H9 (cell line): Measurements from ENCODE around the gene YES1. TPM values are rescaled to one million over a fixed set of nuclear protein-coding genes. Genes with fewer than 3 reads are reported as not detected.

Experiments
- DNase-seq: peaks from one replicate; pipeline ENCODE4 v3.0.0-alpha.2; 2017
- H2AFZ ChIP-seq: one replicate; pipeline ENCODE4 v1.6.1; 2013; ENCODE audit warnings: mild to moderate bottlenecking, low read length, control low read depth, moderate library complexity
- H2AK5ac ChIP-seq: 2 replicates; pipeline ENCODE4 v1.6.1; 2013; ENCODE audit warnings: low read length, control low read depth, mixed read lengths; ENCODE audit not compliant: insufficient read length
- H2BK120ac ChIP-seq: one replicate; pipeline ENCODE4 v1.6.1; 2013; ENCODE audit warnings: low read depth, mild to moderate bottlenecking, low read length, control low read depth, inconsistent platforms; ENCODE audit not compliant: poor library complexity, severe bottlenecking
- H2BK12ac ChIP-seq: 2 replicates; pipeline ENCODE4 v1.6.1; 2013; ENCODE audit warnings: low read length, control low read depth, mixed read lengths, low read depth; ENCODE audit not compliant: insufficient read length
- H2BK15ac ChIP-seq: 2 replicates; pipeline ENCODE4 v1.6.1; 2013; ENCODE audit warnings: low read depth, low read length, control low read depth
- H2BK20ac ChIP-seq: one replicate; pipeline ENCODE4 v1.6.1; 2013; ENCODE audit warnings: low read depth, mild to moderate bottlenecking, low read length, control low read depth, inconsistent platforms; ENCODE audit not compliant: poor library complexity, severe bottlenecking
- H2BK5ac ChIP-seq: 2 replicates; pipeline ENCODE4 v1.6.1; 2013; ENCODE audit warnings: low read length, control low read depth, mixed read lengths; ENCODE audit not compliant: insufficient read length
- H3K14ac ChIP-seq: 2 replicates; pipeline ENCODE4 v1.6.1; 2013; ENCODE audit warnings: low read length, control low read depth; ENCODE audit not compliant: insufficient read depth
- H3K18ac ChIP-seq: 2 replicates; pipeline ENCODE4 v1.6.1; 2013; ENCODE audit warnings: low read depth, mild to moderate bottlenecking, mixed read lengths, low read length, control low read depth; ENCODE audit not compliant: insufficient read length
- H3K23ac ChIP-seq: 2 replicates; pipeline ENCODE4 v1.6.1; 2013; ENCODE audit warnings: low read length, control low read depth, mixed read lengths, low read depth; ENCODE audit not compliant: insufficient read length
- H3K23me2 ChIP-seq: 2 replicates; pipeline ENCODE4 v1.6.1; 2013; ENCODE audit warnings: low read depth, mild to moderate bottlenecking, mixed read lengths, low read length, control low read depth; ENCODE audit not compliant: insufficient read length, poor library complexity, severe bottlenecking
- H3K27ac ChIP-seq: 2 replicates; pipeline ENCODE4 v1.5.1; 2013; ENCODE audit warnings: low read length, control low read depth, mixed read lengths, low read depth; ENCODE audit not compliant: insufficient read length
- H3K27me3 ChIP-seq: 2 replicates; pipeline ENCODE4 v1.6.1; 2013; ENCODE audit warnings: low read length, control low read depth, inconsistent platforms; ENCODE audit not compliant: insufficient read depth
- H3K4ac ChIP-seq: 2 replicates; pipeline ENCODE4 v1.6.1; 2013; ENCODE audit warnings: low read depth, mild to moderate bottlenecking, control low read depth, inconsistent platforms, low read length, moderate library complexity
- H3K4me1 ChIP-seq: 2 replicates; pipeline ENCODE4 v1.6.1; 2013; ENCODE audit warnings: low read length, control low read depth, inconsistent platforms; ENCODE audit not compliant: insufficient read depth
- H3K4me2 ChIP-seq: 2 replicates; pipeline ENCODE4 v1.6.1; 2013; ENCODE audit warnings: low read length, control low read depth, mixed read lengths; ENCODE audit not compliant: insufficient read length, insufficient read depth
- H3K56ac ChIP-seq: 2 replicates; pipeline ENCODE4 v1.6.1; 2013; ENCODE audit warnings: low read depth, mild to moderate bottlenecking, mixed read lengths, low read length, control low read depth; ENCODE audit not compliant: insufficient read length
- H3K79me1 ChIP-seq: 2 replicates; pipeline ENCODE4 v1.6.1; 2013; ENCODE audit warnings: low read depth, mild to moderate bottlenecking, moderate library complexity, low read length, control low read depth, inconsistent platforms; ENCODE audit not compliant: insufficient read depth, poor library complexity, severe bottlenecking
- H3K79me2 ChIP-seq: 2 replicates; pipeline ENCODE4 v1.6.1; 2013; ENCODE audit warnings: low read length, control low read depth, inconsistent platforms; ENCODE audit not compliant: insufficient read depth
- H3K9ac ChIP-seq: 2 replicates; pipeline ENCODE4 v1.6.1; 2013; ENCODE audit warnings: low read length, control low read depth, mixed read lengths; ENCODE audit not compliant: insufficient read length; ENCODE audit errors: extremely low read depth
- H3K9me3 ChIP-seq: one replicate; pipeline ENCODE4 v1.6.1; 2013; ENCODE audit warnings: low read depth, low read length, inconsistent platforms; ENCODE audit not compliant: control insufficient read depth
- H3T11ph ChIP-seq: one replicate; pipeline ENCODE4 v1.6.1; 2013; ENCODE audit warnings: mild to moderate bottlenecking, low read length, control low read depth, inconsistent platforms
- H4K20me1 ChIP-seq: one replicate; pipeline ENCODE4 v1.6.1; 2013; ENCODE audit not compliant: control insufficient read depth, insufficient read length, insufficient read depth
- H4K5ac ChIP-seq: 2 replicates; pipeline ENCODE4 v1.6.1; 2013; ENCODE audit warnings: low read depth, mild to moderate bottlenecking, mixed read lengths, low read length, control low read depth; ENCODE audit not compliant: insufficient read length
- H4K8ac ChIP-seq: replicated peaks from 2 replicates; pipeline ENCODE4 v1.6.1; 2013; ENCODE audit warnings: low read length, control low read depth, mixed read lengths, low read depth; ENCODE audit not compliant: insufficient read length
- H4K91ac ChIP-seq: 2 replicates; pipeline ENCODE4 v1.6.1; 2013; ENCODE audit warnings: low read depth, mild to moderate bottlenecking, moderate library complexity, mixed read lengths, low read length, control low read depth; ENCODE audit not compliant: insufficient read length
- H3K27ac Mint-ChIP-seq, 3 experiments: 2 replicates in 2 of 3; 3 replicates in 1 of 3; pipeline ENCODE4 v1.8.0; 2020 to 2021; ENCODE audit warnings: mixed read lengths in 3 of 3, mild to moderate bottlenecking in 1 of 3, moderate library complexity in 1 of 3
- H3K27me3 Mint-ChIP-seq: 2 replicates; pipeline ENCODE4 v1.8.0; 2021; ENCODE audit warnings: low read depth, mild to moderate bottlenecking, moderate library complexity, mixed read lengths
- H3K36me3 Mint-ChIP-seq, 3 experiments: 2 replicates in 2 of 3; 3 replicates in 1 of 3; pipeline ENCODE4 v1.8.0; 2020 to 2021; ENCODE audit warnings: low read depth in 3 of 3, mixed read lengths in 3 of 3; ENCODE audit not compliant: insufficient read depth in 1 of 3
- H3K4me1 Mint-ChIP-seq, 2 experiments: 2 replicates each; pipeline ENCODE4 v1.8.0; 2020; ENCODE audit warnings: mixed read lengths in 2 of 2
- H3K4me3 Mint-ChIP-seq, 2 experiments: 2 replicates in 1 of 2; 3 replicates in 1 of 2; pipeline ENCODE4 v1.8.0; 2020 to 2021; ENCODE audit warnings: mild to moderate bottlenecking in 2 of 2, mixed read lengths in 2 of 2, moderate library complexity in 1 of 2
- H3K9me3 Mint-ChIP-seq, 2 experiments: 2 replicates in 1 of 2; 3 replicates in 1 of 2; pipeline ENCODE4 v1.8.0; 2020; ENCODE audit warnings: mild to moderate bottlenecking in 2 of 2, mixed read lengths in 2 of 2, moderate library complexity in 1 of 2
- CTCF ChIP-seq: fragments of 200-600 bp; sonication (generic); conservative IDR thresholded peaks from 3 replicates; pipeline ENCODE4 v1.8.0; 2021; ENCODE audit warnings: antibody characterized with exemption, mild to moderate bottlenecking
- WGBS: extraction: QIAGEN DNeasy Blood & Tissue Kit; methylation state at CpG from one replicate; pipeline ENCODE4 v1.1.7; 2013; ENCODE audit warnings: missing lambda C conversion rate, low lambda C conversion rate, mixed read lengths; ENCODE audit not compliant: insufficient read length; ENCODE audit errors: extremely low coverage; 5-methylcytosine and 5-hydroxymethylcytosine counted together
- total RNA-seq: library from RNA; stranded (reverse); gene quantifications from 2 replicates; pipeline ENCODE4 v1.2.1, GENCODE V29; 2021

YES1 gene
- total RNA-seq, 1 experiment from 2014 or later: 86.9 TPM

DNA sequence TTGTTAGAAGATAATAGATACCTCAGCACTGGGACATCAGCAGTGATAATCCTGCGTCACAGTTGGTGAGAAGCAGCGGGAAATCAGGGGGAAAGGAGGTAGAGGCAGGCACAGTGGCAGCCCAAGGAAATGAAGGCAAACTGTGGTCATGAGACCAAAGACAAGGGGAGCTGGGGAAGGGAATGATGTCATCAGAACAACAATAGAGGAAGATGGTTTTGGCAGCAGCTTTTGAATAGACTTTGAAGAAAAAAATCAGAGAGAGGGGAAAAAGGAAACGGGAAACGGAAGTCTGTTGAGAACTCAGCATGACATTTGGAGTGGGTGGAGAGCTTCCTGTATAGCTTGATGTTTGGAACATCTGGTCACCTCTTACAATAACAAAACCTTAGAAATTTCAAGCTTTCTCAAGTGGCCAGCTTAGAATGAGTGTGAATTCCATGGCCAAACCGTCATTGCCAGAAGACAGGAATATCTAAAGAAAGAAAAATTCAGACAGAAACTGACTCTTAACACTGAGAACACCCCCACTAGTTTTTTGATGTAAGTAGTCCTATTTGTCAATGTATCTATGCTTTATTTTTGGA, 18.4 kb upstream of the YES1 start:
- Histone ChIP-seq H2BK12ac (no peak overlapping the region), H3K79me1 (no peaks in the 10 kb centered on the region), H2BK5ac (no peak overlapping the region), H3K4ac (no peak overlapping the region), H3K23me2 (no peaks in the 10 kb centered on the region), H3K56ac (no peak overlapping the region), H2BK120ac (no peak overlapping the region), H3K18ac (no peak overlapping the region), H3K27me3 (no peaks in the 10 kb centered on the region), H2AFZ (peak overlapping the region; percentile 75), H3K9ac (no peak overlapping the region), H3T11ph (no peak overlapping the region), H2BK20ac (no peak overlapping the region), H4K8ac (no peak overlapping the region), H4K20me1 (no peaks in the 10 kb centered on the region), H2BK15ac (no peak overlapping the region), H3K79me2 (no peaks in the 10 kb centered on the region), H3K4me1 (no peaks in the 10 kb centered on the region), H3K27ac (peak overlapping the region; percentile 68), H3K4me2 (peak overlapping the region; percentile 17), H4K5ac (no peak overlapping the region), H3K14ac (no peak overlapping the region), H4K91ac (no peak overlapping the region), H3K9me3 (no peaks in the 10 kb centered on the region), H2AK5ac (no peak overlapping the region), H3K23ac (no peak overlapping the region)
- peak; percentile 55 for DNase-seq
- Mint-ChIP-seq H3K4me1 (peaks cover 15 to 16% of the 10 kb centered on the region in 2 experiments), H3K36me3 (no peaks in the 10 kb centered on the region), H3K27ac (peak overlapping the region; percentile 18 to 74 (median 30)), H3K4me3 (peak overlapping the region in 1 of 2 experiments; percentile 11; a peak in 2 of 5 replicates), H3K9me3 (no peaks in the 10 kb centered on the region; a peak in 1 of 5 replicates), H3K27me3 (peaks cover 32% of the 10 kb centered on the region)
- no CpG with 5 or more reads among the region's 5 CpGs for WGBS
- no peak for TF ChIP-seq CTCF
